Thoracic aorta (tissue), 2 donors: Measurements from ENCODE around the gene SYNDIG1. TPM values are rescaled to one million over a fixed set of nuclear protein-coding genes. Genes with fewer than 3 reads are reported as not detected.

ENCODE experiments used
- ATAC-seq: fragments of 150-250 bp; one replicate; pipeline ENCODE4 v1.8.0; 2017; ENCODE audit warnings: low read depth; ENCODE audit not compliant: insufficient number of reproducible peaks, low FRiP score
- DNase-seq: peaks from one replicate; pipeline ENCODE4 v3.0.0-alpha.2; 2020; ENCODE audit warnings: low spot score
- H3K27ac ChIP-seq, 2 donors: fragments of 200-600 bp; sonication (generic); 1 replicate in 1 of 2; 2 replicates in 1 of 2; pipeline ENCODE4 v1.5.1; 2016; ENCODE audit warnings: mild to moderate bottlenecking in 2 of 2, moderate library complexity in 2 of 2
- H3K27me3 ChIP-seq: fragments of 200-600 bp; sonication (generic); replicated peaks from 2 replicates; pipeline ENCODE4 v1.6.0; 2016; ENCODE audit warnings: mild to moderate bottlenecking; ENCODE audit not compliant: insufficient read depth
- H3K36me3 ChIP-seq: fragments of 200-600 bp; sonication (generic); one replicate; pipeline ENCODE4 v1.5.1; 2016
- H3K4me1 ChIP-seq, 2 donors: fragments of 200-600 bp; sonication (generic); 1 replicate in 1 of 2; 2 replicates in 1 of 2; pipeline versions ENCODE4 v1.5.1 to v1.6.0; 2016; ENCODE audit warnings: low read depth in 2 of 2, mild to moderate bottlenecking in 1 of 2; ENCODE audit not compliant: control insufficient read depth in 1 of 2
- H3K4me3 ChIP-seq: fragments of 200-600 bp; sonication (generic); 2 replicates; pipeline ENCODE4 v1.5.1; 2016; ENCODE audit warnings: mild to moderate bottlenecking
- H3K9me3 ChIP-seq: fragments of 200-600 bp; sonication (generic); 2 replicates; pipeline ENCODE4 v1.5.1; 2016
- total RNA-seq, 2 donors: library from RNA; depleted of rRNA; stranded (reverse); fragments of >200 nt; gene quantifications; one replicate each; pipeline versions ENCODE4 v1.1.0 to v1.2.3, GENCODE V29; 2016
- TF ChIP-seq, protein P1 (sequence below): fragments of 200-600 bp; sonication (generic); IDR thresholded peaks from one replicate; pipeline ENCODE4 v1.5.1; 2019; ENCODE audit warnings: antibody characterized with exemption

SYNDIG1 gene
- total RNA-seq, 2 donors from 2014 or later, result 1.8 to 5.4 TPM

GRCh38 chr20:24423390-24424313 lies 45.8 kb upstream of the SYNDIG1 start:
- H3K27me3 ChIP-seq, result no peaks in the 10 kb centered on the region
- DNase-seq (no peak), ATAC-seq (no peak)
- TF ChIP-seq, protein P1, sequence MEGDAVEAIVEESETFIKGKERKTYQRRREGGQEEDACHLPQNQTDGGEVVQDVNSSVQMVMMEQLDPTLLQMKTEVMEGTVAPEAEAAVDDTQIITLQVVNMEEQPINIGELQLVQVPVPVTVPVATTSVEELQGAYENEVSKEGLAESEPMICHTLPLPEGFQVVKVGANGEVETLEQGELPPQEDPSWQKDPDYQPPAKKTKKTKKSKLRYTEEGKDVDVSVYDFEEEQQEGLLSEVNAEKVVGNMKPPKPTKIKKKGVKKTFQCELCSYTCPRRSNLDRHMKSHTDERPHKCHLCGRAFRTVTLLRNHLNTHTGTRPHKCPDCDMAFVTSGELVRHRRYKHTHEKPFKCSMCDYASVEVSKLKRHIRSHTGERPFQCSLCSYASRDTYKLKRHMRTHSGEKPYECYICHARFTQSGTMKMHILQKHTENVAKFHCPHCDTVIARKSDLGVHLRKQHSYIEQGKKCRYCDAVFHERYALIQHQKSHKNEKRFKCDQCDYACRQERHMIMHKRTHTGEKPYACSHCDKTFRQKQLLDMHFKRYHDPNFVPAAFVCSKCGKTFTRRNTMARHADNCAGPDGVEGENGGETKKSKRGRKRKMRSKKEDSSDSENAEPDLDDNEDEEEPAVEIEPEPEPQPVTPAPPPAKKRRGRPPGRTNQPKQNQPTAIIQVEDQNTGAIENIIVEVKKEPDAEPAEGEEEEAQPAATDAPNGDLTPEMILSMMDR, result no peak
- no peak overlapping the region for H3K4me3 ChIP-seq
- no peaks in the 10 kb centered on the region for H3K9me3 ChIP-seq
- no peaks in the 10 kb centered on the region for H3K36me3 ChIP-seq
- no peak overlapping the region for H3K27ac ChIP-seq
- peaks cover 0 to 11% of the 10 kb centered on the region in 2 donors for H3K4me1 ChIP-seq

- TF ChIP-seq, protein P1, result no peak
- ATAC-seq, result no peak
Measured at GRCh38 chr20:24425523-24426135, 43.8 kb upstream of the SYNDIG1 start.

GRCh38 chr20:24431279-24432045 lies 38.0 kb upstream of the SYNDIG1 start:
- H3K36me3 ChIP-seq, result no peaks in the 10 kb centered on the region
- peaks cover 0 to 4% of the 10 kb centered on the region in 2 donors for H3K4me1 ChIP-seq
- H3K9me3 ChIP-seq, result no peaks in the 10 kb centered on the region
- ATAC-seq, result no peak
- H3K27me3 ChIP-seq, result no peaks in the 10 kb centered on the region
- DNase-seq, result no peak
- no peak overlapping the region for H3K27ac ChIP-seq
- TF ChIP-seq, protein P1, result no peak
- no peak overlapping the region for H3K4me3 ChIP-seq

More at GRCh38 chr20:24425523-24426135, 43.8 kb upstream of the SYNDIG1 start:
- Histone ChIP-seq H3K9me3 (no peaks in the 10 kb centered on the region), H3K4me1 (peaks cover 0 to 4% of the 10 kb centered on the region in 2 donors), H3K27ac (no peak overlapping the region), H3K4me3 (no peak overlapping the region), H3K36me3 (no peaks in the 10 kb centered on the region), H3K27me3 (no peaks in the 10 kb centered on the region)
- no peak for DNase-seq

- H3K27me3 ChIP-seq, result no peaks in the 10 kb centered on the region
- TF ChIP-seq, protein P1, result no peak
- H3K27ac ChIP-seq, result no peak overlapping the region
- no peaks in the 10 kb centered on the region for H3K9me3 ChIP-seq
- H3K36me3 ChIP-seq, result no peaks in the 10 kb centered on the region
- no peak overlapping the region for H3K4me3 ChIP-seq
- peaks cover 0 to under 1% of the 10 kb centered on the region in 2 donors for H3K4me1 ChIP-seq
- DNase-seq (no peak), ATAC-seq (no peak)
Measured at GRCh38 chr20:24432046-24432442, 37.4 kb upstream of the SYNDIG1 start.

GRCh38 chr20:24436160-24436559 lies 33.3 kb upstream of the SYNDIG1 start:
- no peak for ATAC-seq
- TF ChIP-seq, protein P1, result no peak
- H3K4me1 ChIP-seq, result no peaks in the 10 kb centered on the region
- no peak overlapping the region for H3K27ac ChIP-seq
- DNase-seq, result no peak
- no peak overlapping the region for H3K4me3 ChIP-seq
- no peaks in the 10 kb centered on the region for H3K36me3 ChIP-seq
- H3K9me3 ChIP-seq, result no peaks in the 10 kb centered on the region
- H3K27me3 ChIP-seq, result no peaks in the 10 kb centered on the region
